ENCODE data around the gene ANKRD50. TPM values are rescaled to one million over a fixed set of nuclear protein-coding genes. Genes with fewer than 3 reads are reported as not detected.

ANKRD50 gene
- total RNA-seq, 2 experiments from 2014 or later = 0.10 to 0.13 TPM

DNA sequence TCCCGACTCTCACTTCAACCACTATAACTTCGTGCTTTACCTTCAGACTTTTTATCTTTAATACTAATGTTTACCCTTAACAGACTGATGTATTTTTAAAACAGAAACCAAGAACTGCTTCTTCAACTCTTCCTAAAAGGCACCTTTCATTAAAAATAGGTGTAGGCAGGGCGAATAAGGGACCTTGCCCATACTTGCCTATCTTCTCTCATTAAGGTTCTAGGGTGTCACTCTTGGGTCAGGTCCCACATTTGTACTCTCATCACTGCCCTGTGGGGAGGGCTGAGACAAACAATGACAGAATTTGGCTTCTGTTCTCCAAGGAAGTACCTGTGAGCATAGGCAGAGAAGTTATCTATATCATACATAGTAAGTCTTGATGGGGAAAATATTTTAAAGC lies 69.7 kb downstream of the ANKRD50 start:
- Mint-ChIP-seq H3K4me1 (ENCODE audit: low read depth) (no peaks in the 10 kb centered on the region), H3K9me3 (ENCODE audit: insufficient read depth) (no peaks in the 10 kb centered on the region), H3K36me3 (ENCODE audit: low read depth) (no peaks in the 10 kb centered on the region), H3K27me3 (ENCODE audit: low read depth) (no peaks in the 10 kb centered on the region), H3K4me3 (no peak overlapping the region), H3K27ac (no peak overlapping the region)
- DNase-seq = no peak
- no peak for ATAC-seq
- POLR2A ChIA-PET = no interaction called here
- CTCF ChIA-PET = no interaction called here

DNA sequence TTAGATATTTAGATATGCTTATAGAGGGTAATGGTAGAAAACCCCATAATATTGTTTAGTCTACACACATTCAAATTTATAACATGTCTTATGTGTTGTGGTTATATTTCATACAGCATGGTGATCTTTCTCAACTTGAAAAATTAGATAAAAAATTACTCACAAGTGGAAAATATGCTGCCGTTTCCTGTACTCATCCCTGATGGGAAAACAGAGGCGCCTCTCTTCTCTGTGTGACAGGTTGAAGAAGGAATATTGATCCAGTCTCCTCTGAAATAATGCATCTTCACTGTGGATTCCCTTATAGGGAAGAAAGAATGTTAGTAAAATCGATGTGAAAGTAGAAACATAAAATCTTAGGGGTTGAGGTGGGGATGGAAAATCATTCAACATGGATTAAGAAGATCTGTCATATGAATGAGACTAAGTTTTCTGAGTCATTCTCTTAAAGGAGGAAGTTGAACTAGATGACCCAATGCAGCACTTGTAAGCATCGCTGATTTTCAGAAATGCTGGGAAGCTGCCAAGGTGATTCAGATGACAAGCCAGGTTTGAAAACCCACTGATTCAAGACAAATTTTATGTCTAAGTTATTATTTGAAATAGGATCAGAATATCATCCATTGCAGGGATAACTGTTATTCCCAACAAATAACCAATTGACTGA lies 70.7 kb downstream of the ANKRD50 start:
- no peak for DNase-seq
- ChIA-PET POLR2A (no interaction called here), CTCF (no interaction called here)
- ATAC-seq = no peak
- Mint-ChIP-seq H3K4me3 (no peak overlapping the region), H3K4me1 (ENCODE audit: low read depth) (no peaks in the 10 kb centered on the region), H3K9me3 (ENCODE audit: insufficient read depth) (no peaks in the 10 kb centered on the region), H3K36me3 (ENCODE audit: low read depth) (no peaks in the 10 kb centered on the region), H3K27ac (no peak overlapping the region), H3K27me3 (ENCODE audit: low read depth) (no peaks in the 10 kb centered on the region)

DNA sequence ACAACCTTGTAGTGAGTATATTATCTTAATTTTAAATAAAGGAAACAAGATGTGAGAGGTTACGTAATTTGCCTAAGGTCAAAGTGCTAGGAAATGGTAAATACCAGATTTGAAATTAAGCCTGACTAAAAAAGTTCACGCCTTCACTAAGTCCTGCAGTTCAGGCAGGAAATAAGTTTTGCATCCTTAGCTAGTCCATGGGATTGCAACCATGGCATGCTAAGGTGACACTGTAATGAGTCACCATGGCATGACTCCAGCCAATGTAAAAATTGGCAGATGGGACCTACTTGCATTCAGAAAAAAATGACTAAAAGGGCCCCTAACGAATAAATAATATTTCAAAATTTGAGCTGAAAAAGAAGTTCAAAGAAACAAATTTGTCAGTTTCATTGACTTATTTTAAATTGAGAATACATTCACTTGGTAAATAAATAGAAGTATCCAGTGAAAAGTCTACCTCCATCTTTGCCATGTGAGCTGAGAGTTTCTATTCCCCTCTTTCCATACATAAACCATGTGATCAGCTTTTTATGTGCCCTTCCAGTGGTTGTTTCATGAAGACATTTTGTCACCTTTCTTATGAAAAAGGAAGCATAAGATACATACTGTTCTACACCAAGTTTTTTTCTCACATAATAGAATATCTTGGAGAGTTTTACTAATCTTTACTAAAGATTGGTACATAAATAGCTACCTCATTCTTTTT lies 72.4 kb downstream of the ANKRD50 start:
- ChIA-PET CTCF (no interaction called here), POLR2A (no interaction called here)
- no peak overlapping the region for H3K27ac Mint-ChIP-seq
- H3K4me3 Mint-ChIP-seq = no peak overlapping the region
- H3K9me3 Mint-ChIP-seq (ENCODE audit: insufficient read depth) = no peaks in the 10 kb centered on the region
- no peaks in the 10 kb centered on the region for H3K4me1 Mint-ChIP-seq (ENCODE audit: low read depth)
- H3K36me3 Mint-ChIP-seq (ENCODE audit: low read depth) = no peaks in the 10 kb centered on the region
- ATAC-seq (no peak), DNase-seq (no peak)
- H3K27me3 Mint-ChIP-seq (ENCODE audit: low read depth) = no peaks in the 10 kb centered on the region

DNA sequence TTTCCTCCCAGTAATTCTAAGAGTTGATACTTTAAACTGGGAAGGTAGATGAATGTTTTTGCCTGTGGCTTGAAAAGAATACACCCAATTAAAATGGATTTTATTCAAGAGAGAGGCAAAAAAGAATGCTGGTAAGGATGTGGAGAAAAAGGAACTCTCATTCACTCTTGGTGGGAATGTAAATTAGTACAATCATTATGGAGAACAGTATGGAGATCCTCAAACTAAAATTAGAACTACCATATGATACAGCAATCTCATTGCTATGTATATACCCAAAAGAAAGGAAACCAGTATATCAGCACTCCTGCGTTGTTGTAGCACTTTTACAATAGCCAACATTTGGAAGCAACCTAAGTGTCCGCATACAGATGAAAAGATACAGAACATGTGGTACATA lies 75.2 kb downstream of the ANKRD50 start:
- POLR2A ChIA-PET = no interaction called here
- Mint-ChIP-seq H3K4me3 (no peak overlapping the region), H3K27me3 (ENCODE audit: low read depth) (no peaks in the 10 kb centered on the region), H3K36me3 (ENCODE audit: low read depth) (no peaks in the 10 kb centered on the region), H3K4me1 (ENCODE audit: low read depth) (no peaks in the 10 kb centered on the region), H3K9me3 (ENCODE audit: insufficient read depth) (no peaks in the 10 kb centered on the region), H3K27ac (no peak overlapping the region)
- no peak for DNase-seq
- CTCF ChIA-PET = no interaction called here
- ATAC-seq = no peak

DNA sequence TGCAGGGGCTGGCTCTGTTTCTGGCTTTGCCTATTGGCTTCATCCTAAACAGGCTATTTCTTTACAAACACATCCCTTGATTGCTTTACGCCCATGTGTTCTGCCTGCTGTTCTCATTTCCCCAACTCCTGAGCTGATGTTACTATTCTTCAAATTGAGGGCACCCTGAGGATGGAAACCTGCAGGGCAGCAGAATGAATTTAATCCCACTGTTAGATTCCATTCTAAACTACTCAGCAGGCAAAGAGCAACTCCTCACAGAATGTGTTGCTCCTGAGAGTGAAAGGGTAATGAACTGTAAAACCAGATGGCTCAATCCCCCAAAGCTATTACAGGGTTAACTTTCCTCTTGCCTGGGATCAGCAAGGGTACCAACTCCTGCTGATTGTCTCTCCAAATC lies 75.7 kb downstream of the ANKRD50 start:
- POLR2A ChIA-PET = no interaction called here
- H3K27ac Mint-ChIP-seq = no peak overlapping the region
- no peaks in the 10 kb centered on the region for H3K9me3 Mint-ChIP-seq (ENCODE audit: insufficient read depth)
- no peak overlapping the region for H3K4me3 Mint-ChIP-seq
- H3K36me3 Mint-ChIP-seq (ENCODE audit: low read depth) = no peaks in the 10 kb centered on the region
- H3K4me1 Mint-ChIP-seq (ENCODE audit: low read depth) = no peaks in the 10 kb centered on the region
- DNase-seq (no peak), ATAC-seq (no peak)
- no peaks in the 10 kb centered on the region for H3K27me3 Mint-ChIP-seq (ENCODE audit: low read depth)
- CTCF ChIA-PET = no interaction called here

DNA sequence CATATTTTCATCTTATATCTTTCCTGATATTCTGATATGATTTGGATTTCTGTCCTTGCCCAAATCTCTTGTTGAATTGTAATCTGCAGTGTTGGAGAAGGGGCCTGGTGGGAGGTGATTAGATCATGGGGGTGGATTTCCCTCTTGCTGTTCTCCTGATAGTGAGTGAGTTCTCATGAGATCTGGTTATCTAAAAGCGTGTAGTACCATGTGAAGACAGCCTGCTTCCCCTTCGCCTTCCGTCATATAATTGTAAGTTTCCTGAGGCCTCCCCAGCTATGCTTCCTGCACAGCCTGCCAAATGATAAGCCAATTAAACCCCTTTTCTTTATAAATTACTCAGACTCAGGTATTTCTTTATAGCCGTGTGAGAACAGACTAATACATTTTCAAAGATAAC lies 77.2 kb downstream of the ANKRD50 start:
- Mint-ChIP-seq H3K4me3 (no peak overlapping the region), H3K27ac (no peak overlapping the region), H3K9me3 (ENCODE audit: insufficient read depth) (no peaks in the 10 kb centered on the region), H3K27me3 (ENCODE audit: low read depth) (no peaks in the 10 kb centered on the region), H3K4me1 (ENCODE audit: low read depth) (no peaks in the 10 kb centered on the region), H3K36me3 (ENCODE audit: low read depth) (no peaks in the 10 kb centered on the region)
- CTCF ChIA-PET = no interaction called here
- no peak for ATAC-seq
- POLR2A ChIA-PET = interaction anchor here (0.6 kb wide), 1 partner anchor 11 kb away, joined by 3 read pairs; no protein-coding TSS in a partner anchor
- DNase-seq = no peak

DNA sequence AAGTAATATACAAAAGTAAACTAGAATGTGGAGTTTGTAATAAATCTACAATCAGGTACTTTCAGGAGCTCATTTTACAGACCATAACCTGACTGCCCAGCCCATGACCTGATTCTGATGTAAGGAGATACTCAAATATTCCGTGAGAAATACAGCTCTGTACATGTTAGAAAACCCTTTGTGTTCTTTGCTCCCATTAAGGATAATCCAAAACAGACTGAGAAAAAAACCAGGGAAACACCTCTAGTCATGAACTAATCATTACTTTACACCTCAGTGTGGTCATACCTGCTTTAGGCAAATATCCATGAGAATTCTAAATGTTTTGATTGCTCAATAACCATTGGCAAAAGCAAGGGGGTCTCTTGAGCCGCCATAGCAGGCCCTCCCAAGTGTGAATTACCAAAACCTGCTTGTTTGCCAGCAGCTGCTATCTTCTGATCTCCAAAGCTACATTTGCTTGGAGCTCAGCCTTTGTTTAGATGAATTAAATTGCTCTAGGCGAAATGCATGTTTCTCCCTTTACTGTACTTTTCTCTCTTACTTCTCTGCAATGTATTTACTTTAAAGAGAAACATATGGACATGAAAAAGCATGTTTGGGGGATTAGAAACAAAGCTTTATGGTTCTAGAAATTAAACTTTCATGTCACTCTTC lies 79.1 kb downstream of the ANKRD50 start:
- Mint-ChIP-seq H3K9me3 (ENCODE audit: insufficient read depth) (no peaks in the 10 kb centered on the region), H3K27ac (no peak overlapping the region), H3K4me3 (no peak overlapping the region), H3K36me3 (ENCODE audit: low read depth) (no peaks in the 10 kb centered on the region), H3K4me1 (ENCODE audit: low read depth) (no peaks in the 10 kb centered on the region), H3K27me3 (ENCODE audit: low read depth) (no peaks in the 10 kb centered on the region)
- ATAC-seq (no peak), DNase-seq (no peak)
- POLR2A ChIA-PET = no interaction called here
- CTCF ChIA-PET = no interaction called here

DNA sequence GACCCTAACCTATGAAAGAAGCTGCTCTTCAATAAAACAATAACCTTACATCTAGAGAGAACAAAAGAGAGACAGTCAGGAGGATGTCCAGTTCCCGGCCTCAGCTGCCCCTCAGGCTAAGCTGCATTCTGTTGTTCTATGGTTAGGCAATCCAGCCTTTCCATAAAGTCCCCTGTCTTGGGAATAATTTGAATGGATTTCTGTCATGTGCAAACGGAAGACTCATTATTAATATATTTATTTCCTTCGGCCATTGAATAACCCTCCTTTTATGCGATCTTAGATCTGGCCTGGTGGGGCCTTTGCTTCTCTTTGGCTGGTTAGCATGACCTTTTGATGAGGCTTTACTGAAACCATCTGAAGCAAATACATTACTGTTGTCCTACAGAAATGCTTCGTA lies 80.1 kb downstream of the ANKRD50 start:
- Mint-ChIP-seq H3K4me1 (ENCODE audit: low read depth) (no peaks in the 10 kb centered on the region), H3K27ac (no peak overlapping the region), H3K36me3 (ENCODE audit: low read depth) (no peaks in the 10 kb centered on the region), H3K4me3 (no peak overlapping the region), H3K27me3 (ENCODE audit: low read depth) (no peaks in the 10 kb centered on the region), H3K9me3 (ENCODE audit: insufficient read depth) (no peaks in the 10 kb centered on the region)
- DNase-seq (no peak), ATAC-seq (no peak)
- POLR2A ChIA-PET = no interaction called here
- CTCF ChIA-PET = no interaction called here

DNA sequence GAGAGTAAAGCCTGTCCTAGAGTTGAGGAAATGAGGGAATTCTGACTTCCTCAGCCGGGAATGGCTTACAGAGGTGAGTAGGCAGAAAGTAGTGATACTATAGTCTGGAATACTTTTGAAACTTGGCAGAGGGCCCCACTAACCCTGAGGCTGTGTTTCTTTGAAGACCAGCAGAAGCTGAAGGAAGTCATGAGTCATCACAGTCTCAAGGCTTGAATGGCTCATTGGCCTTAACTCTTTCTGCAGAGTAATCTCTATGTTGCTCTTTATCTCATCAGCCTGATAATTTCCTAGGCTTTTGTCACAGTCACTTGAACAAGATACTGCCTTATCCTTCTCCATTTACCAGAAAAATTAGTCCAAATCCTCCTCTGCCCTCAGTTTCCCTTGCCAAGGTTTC lies 80.8 kb downstream of the ANKRD50 start:
- POLR2A ChIA-PET = no interaction called here
- H3K27me3 Mint-ChIP-seq (ENCODE audit: low read depth) = no peaks in the 10 kb centered on the region
- CTCF ChIA-PET = no interaction called here

DNA sequence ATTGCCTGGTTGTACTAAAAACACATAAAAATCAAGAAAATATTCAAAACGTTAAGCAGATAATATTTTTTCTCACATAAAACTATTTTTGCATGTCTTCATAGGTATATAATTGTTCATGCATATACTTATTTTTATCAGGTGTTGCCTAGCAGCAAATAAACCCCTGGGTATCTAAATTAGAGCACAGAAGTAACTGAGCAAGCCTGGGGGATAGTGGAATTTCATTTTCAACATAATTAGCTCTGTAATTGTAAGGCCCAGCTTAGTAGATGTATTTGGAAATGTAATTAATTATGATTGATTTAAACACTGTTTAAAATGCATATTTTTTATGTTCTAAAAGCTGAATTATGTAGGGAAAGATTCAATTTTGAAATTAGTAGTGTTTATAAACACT lies 82.9 kb downstream of the ANKRD50 start:
- ChIA-PET CTCF (no interaction called here), POLR2A (no interaction called here)
- H3K36me3 Mint-ChIP-seq (ENCODE audit: low read depth) = no peaks in the 10 kb centered on the region
- no peaks in the 10 kb centered on the region for H3K27me3 Mint-ChIP-seq (ENCODE audit: low read depth)
- no peaks in the 10 kb centered on the region for H3K9me3 Mint-ChIP-seq (ENCODE audit: insufficient read depth)
- no peak for DNase-seq
- no peak overlapping the region for H3K4me3 Mint-ChIP-seq
- no peaks in the 10 kb centered on the region for H3K4me1 Mint-ChIP-seq (ENCODE audit: low read depth)
- ATAC-seq = no peak
- no peak overlapping the region for H3K27ac Mint-ChIP-seq

More for the DNA sequence above, 80.8 kb downstream of the ANKRD50 start:
- no peaks in the 10 kb centered on the region for H3K4me1 Mint-ChIP-seq (ENCODE audit: low read depth)
- no peaks in the 10 kb centered on the region for H3K9me3 Mint-ChIP-seq (ENCODE audit: insufficient read depth)
- ATAC-seq = no peak
- DNase-seq = no peak
- H3K36me3 Mint-ChIP-seq (ENCODE audit: low read depth) = no peaks in the 10 kb centered on the region
- H3K27ac Mint-ChIP-seq = no peak overlapping the region
- H3K4me3 Mint-ChIP-seq = no peak overlapping the region
